ENCODE results near the gene MRPL24.

Gene MRPL24

DNA sequence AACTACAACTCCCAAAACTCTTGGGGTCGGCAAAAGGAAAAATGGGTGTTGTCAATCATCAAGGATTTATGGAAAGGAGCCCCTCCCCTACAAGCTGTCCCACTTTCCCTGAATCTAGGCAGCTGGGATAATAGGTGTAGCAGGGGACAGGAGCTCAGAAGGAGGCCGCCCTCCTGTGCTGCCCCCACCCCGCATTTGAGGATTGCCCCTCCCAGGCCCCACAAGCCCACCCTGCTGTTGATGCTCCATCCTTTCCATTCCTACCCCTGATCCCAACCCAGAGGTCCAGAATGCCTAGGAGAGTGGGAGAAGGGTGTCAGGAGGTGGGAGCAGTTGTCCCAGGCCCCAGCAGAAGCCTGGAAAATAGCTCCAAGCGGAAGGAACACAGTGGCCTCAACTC lies 1.9 kb upstream of the MRPL24 start:
- no peak for DNase-seq

DNA sequence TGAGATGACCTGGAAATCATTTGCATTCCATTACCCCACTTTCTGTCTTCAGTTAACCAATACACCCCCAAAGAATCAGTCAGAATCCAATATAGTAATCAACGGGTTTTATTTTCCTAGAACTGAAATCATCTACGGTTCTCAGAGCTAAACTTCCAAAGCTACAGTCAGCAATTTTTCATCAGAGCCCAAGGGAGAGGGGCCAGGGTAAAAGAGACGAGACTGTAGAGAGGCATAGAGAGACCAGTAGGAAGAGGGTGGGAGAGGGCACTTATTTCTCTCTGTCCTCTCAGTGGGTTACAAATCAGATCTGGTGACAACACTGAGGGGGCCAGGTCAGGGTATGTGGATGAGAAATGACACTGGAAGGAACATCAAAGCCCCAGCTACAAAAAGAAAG lies 1.1 kb upstream of the MRPL24 start:
- no peak for DNase-seq

DNA sequence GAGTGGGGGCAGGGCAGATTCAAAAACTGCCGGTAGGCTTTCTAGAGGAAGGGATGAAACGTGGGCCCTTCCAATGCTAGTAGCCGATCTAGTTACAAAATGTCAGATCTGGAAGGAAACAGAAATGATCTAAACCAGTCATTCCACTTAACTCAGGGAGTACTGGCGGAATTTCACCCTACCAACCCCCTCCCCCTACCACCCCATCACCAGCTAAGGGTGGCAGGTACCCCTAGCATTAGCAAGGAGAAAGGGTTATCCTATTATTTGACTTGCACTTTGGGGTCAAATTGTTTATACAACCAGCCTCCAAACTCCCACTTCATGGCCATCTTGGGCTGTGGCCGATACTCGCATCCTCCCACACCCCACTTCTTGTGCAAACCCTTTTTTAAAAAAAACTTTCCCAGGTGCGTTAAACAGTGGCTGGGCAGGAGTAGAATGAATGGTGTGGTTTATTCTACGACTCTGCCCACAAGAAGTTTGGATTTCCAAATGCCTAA lies 644 bp upstream of the MRPL24 start:
- no peak for DNase-seq

DNA sequence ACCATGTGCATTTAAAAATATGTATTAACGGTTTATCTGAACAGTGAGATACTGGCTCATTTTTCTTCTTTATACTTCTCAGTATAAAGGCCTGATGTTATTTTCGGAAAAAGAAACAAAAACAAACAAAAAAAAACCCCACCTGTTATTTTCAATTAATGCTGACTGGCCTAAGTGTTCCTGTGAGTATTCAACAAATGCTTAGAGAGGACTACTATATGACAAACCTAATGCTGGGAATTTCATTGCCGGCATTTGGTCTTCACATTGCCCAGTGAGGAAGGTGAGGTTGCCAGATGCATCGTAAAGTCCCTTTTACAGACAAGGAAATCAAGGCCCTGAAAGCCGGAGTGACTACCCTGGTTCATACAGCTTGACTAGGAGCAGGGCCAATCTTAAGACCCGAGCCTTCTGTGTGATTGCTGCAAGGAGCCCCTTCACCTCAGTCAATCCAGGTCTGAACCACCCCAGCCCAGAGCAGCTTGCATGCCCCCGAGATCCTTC lies 599 bp downstream of the MRPL24 start:
- no peak for DNase-seq

DNA sequence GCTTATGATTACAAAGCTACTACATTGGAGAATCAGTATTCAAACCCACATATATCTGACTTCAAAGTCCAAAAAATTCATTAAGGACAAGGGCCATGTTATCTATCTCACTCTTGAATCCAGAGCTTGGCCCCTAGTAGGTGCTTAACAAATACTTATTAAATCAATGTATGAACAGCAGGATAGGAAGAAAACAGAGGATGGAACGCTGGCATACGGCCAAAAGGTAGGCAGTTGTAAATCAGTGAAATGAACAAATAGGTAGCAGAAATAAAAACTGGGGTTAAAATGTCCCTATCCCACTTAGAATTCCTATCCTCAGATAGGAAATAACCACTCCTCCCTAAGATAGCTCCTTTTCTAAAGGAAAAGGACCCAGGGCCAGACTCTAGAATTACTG lies 2.0 kb downstream of the MRPL24 start:
- no peak for DNase-seq

DNA sequence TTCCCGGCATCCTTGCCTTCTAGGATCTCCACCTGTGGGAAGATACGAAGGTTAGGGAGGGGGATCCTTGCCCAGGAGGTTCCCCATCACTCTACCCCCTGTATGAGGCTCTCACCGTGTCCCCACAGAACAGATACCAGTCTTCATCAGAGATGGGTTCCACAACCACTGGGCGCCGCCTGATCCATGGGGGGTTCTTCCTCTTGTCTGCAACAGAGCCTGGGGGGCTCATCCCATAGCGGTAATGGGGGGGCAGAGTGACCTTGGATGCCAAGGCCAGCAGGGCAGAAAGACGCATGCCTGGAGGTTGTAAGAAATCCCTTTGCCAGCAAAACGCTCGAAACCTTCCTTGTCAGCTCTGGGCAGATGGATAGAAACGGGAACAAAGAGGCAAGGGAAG lies 2.5 kb downstream of the MRPL24 start:
- no peak for DNase-seq

DNA sequence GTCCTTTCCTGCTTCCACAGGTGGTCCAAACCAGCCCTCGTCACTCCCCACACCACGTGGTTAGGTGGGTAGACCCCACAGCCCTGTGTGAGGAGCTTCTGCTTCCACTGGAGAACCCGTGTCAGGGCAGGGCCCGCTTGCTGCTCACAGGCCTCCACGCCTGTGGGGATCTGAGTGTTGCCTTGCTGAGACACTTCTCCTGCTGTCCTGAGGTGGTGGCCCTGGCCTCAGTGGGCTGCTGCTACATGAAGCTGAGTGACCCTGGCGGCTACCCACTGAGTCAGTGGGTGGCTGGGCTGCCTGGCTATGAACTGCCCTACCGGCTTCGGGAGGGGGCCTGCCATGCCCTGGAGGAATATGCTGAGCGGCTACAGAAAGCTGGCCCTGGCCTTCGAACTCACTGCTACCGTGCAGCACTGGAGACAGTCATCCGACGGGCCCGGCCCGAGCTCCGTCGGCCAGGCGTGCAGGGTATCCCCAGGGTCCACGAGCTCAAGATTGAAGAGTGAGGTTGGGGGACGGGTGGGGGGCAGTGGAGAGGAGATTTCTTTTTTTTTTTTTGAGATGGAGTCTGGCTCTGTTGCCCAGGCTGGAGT lies 6.8 kb downstream of the MRPL24 start:
- DNase-seq, result no peak

DNA sequence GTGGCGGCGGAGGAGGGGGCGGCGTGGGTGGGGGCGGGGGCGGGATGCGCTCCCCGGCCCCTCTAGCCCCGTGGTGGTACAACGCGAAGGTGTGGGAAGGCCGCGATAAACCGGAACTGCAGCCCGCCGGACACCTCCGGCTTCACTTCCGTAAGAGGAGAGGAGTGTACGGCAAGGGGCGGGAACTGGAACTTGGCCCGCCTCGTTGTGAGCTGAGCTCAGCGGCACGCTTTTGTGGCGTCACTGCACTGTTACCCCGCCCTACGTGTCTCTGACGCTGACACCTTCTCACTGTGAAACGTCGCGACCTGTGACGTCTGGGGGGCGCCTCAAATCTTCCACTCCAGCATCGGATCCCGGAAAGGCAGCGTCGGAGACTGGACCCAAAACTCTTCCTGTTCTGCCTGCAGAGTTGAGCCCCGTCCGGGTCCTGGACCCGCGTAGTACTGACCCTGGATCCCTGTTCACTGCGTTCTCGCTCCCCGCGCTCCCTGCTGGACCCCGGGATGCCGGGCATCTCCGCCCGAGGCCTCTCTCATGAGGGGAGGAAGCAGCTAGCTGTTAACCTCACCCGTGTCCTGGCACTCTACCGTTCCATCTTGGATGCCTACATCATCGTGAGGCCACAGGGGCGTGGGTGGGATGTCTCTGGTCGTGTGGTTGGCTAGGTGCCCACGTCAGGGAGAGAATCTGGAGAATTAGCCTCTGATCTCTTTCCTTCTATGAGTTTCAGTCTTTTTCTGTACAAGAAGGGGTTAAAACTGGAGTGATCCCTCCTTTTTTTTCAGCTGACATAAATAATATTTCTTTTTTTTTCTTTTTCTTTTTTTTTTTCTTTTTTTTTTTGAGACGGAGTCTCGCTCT lies 12.1 kb downstream of the MRPL24 start, which contains the start of gene ISG20L2:
Gene ISG20L2, minus strand, starts transcription at position 168 of the 864 bp plus-strand sequence. CDS start 1,114 bp downstream, outside the sequence.
- peak; percentile 91 for DNase-seq

DNA sequence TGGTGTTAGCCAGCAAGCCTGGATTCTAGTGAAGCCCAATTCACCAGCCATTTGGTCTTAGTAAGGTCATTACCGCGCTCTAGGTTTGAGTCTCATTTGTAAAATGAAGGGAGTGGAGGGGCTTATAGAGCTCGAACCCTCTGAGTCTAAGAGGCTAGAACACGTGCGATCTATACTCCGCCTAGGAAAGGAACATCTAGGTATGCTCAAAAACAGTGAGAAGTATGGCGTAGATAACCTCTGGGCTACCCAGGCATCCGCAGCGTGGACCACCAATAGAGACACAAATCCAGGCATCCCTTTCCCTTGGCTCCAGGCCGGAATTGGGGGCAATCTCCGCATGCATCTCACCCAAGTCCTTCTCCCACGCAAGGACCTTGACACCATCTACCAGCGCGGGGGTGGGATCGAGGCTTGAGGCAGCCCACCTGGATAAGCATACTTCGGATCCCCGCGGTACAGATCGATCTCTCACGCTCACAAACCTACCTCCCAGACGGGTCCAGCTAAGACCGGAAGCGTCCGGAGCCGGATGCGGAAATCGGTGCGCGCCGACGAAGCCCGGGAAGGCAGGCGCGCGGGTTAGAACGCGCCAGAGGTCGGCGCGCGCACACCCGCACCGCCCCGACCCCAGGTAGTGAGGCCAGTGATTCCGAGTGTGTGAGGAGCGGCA lies 12.8 kb downstream of the MRPL24 start, which contains the start of gene METTL25B:
Gene METTL25B, plus strand, starts transcription at position 544 of the 673 bp plus-strand sequence. CDS start 636 bp downstream, outside the sequence.
- DNase-seq, result peak; percentile 72

DNA sequence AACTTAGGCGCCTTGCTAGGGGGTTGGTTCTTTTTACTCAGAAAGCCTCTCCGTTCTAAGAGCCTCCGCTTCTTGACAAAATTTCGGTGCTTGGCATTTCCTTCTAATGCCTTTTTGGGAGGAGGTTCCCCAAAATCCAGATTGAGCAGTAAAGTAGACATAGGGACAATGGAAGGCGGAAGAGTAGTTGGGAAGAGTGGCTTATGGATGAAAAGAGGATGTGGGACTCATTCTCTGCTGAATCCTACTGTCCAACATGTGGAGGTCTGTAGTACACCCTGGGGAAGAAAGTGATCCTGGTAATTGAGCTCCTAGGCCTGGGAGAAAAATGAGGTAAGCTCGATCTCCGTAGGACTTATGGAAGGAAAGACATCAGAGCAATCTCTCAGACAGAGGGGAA lies 13.4 kb downstream of the MRPL24 start:
- DNase-seq, result no peak

DNA sequence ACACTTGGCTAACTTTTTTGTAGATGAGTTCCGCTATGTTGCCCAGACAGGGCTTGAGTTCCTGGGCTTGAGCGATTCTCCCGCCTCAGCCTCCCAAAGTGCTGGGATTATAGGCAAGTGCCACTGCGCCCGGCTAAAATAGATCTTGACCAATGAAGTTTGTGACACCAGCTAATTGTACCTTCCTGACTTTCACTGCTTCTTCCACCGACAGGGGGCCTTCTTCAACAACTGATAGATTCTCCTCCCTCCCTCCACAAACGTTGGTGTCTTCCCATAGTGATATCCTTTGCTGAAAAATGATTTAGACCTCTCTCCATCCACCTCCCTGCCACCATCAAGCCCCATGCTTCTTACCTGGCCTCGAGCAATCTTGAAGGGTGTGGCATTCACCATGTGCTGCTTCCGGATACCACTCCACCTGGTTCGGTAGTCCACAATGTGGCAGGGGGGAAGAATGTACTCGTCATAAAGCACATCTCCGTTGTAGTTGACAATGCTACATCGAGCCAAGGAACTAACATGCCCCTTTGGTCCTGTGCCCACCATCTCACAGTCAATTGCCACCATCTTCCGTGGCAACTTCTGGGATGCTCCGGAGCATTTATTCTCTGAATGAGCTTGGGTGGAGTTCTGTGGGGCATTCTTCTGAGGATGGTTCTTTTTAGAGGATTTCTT lies 14.2 kb downstream of the MRPL24 start:
- DNase-seq, result no peak

DNA sequence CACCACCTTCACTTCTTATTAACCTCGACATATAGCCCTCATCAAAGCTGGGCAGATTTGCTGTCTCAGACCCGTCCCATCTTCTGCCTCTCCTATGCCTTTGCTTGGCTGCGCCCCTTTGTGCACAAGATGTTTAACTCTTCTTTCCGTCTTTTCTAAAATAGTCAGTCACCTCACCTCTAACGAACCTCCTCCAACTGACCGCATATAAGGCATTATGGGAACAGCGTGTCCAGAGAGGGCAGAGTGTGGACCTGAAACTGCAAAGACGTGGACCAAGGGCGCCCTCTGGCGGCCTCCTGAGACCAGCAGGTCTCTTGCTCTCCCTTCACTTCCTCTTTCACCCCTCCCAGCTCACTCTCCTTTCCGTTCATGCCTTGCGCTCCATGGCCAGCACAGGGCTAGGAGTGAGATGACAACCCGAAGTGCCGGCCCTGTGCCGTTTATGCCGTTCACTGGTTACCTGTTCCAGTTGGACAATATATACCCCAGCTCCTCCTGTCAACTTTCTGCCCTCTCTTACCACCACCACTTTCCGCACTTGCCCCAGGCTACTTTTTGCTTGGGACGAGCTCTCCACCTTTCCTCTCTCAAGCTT lies 15.1 kb downstream of the MRPL24 start:
- DNase-seq, result peak; percentile 39

DNA sequence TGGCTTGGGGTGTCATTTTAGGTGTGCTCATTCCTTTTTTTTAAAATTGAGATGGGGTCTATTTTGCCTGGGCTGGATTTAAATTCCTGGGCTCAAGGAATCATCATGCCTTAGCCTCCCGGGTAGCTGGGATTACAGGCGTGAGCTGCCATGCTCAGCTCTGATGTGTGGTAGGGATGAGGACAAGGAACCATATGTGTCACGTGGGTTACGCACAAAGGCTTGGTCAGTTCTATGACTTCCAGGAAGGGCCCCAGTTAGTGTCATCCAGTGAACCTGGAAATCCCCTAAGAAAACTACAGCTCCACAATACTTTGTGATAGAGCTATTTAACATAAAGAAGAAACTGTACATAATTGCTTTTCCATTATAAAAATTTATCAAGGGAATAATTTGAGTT lies 19.4 kb downstream of the MRPL24 start:
- DNase-seq, result no peak

DNA sequence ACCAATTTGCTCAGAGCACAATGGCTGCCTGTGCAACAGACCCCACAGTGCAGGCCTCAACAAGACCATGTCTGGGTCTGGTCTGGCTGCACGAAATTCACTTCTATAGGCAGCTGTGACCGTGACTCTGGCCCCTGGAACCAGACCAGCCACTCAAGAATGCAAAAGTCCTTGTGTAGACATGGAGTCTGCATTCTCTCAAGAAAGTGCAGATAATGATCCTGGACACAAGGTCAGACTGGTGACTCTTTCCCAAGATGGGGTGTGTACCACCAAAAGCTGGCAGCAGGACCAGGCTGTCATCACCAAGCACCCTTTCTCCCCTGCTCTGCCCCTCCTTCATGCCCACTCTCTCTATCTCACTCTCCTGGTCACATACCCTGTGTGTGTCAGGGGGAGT lies 19.8 kb downstream of the MRPL24 start:
- DNase-seq, result no peak

DNA sequence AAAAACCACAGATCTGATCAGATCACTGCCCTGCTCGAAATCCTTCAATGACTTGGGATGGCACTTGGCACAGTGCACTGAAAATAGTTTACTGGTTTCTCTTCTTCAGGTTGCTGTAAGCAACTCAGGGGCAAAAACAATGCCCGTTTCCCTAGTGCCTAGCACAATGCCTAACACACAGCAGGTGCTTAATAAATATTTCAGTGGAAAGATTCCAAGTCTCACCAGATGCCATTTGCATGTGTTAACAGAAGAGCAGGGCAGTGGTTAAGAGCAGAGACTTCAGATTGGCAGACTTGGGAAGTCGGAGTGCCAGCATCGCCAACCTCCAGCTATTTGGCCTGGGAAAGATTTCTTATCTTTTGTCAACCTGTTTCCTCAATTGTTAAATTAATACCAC lies 23.5 kb downstream of the MRPL24 start:
- DNase-seq, result no peak

DNA sequence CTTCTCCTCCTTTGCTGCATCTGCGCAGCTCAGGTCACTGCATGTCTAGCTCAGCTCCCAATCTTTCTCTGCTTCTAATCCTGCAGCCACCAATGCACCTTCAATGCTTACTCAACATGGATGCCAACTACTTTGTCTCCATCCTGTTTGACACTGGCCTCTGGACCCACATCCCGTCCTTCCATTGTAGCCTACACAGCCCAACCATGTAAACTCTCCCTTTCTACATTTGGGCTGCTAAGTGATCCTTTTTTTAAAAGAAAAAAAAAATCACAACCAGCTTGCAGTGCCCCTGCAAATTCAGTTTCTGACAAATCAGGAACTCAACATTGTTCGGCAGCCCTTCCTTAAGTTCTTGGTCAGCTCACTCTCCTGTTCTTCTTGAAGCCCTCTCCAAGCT lies 26.1 kb downstream of the MRPL24 start:
- DNase-seq, result no peak

DNA sequence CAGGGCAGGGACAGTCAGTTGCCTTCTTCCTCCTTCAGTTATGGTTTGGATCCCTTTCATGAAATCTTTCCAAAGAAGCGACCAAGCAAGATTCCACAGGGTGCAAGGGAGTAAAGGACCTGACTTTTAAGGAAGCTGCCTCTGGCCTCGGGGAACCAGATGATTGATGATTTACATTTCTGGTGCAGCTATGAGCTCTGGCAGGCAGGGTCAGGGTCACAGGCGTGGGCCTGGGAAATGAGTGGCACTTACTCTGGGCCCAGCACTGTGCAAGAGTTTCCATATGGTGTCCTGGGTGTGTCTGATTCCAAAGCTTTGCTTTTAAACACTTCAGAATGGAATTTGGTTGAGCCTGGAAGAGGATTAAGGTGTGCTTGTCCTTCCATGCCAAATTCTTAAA lies 28.3 kb downstream of the MRPL24 start:
- DNase-seq, result no peak

DNA sequence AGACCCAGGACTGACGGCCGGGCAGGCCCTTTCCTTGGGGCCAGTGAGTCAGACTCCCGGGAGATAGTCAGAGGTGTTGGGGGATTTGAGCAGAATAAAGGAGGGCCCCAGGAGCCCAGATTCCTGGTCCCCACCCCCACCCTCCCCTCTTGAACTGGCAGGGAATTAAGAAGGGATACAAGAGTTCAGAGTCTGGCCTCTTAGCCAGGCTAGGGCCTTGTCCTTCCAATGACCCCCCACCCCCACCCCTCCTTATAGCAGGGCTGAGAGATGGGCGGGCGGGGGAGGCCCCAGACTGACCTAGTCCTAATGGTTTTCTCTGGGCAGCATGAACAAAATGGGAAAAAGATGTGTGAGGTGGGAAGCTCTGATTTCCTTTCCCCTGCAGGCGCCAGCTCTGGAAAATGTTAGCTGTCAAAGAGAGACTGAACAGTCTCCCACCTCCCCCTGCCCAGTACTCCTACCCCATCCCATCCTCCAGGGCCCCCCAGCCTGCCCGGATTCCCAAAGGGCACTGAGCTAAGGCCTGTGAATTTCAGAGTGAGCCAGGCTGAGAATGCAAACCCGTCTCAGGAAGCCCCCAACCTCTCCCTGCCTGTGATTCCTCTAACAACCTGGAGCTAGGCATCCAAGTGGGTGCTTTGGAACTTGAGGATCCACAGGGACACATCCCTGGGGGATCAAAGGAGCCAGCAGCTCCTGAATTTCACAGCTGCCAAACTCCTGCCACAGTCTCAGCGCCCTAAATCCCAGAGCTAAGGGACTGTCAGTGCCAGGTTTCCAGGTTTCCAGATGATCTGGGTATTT lies 29.7 kb downstream of the MRPL24 start:
- no peak for DNase-seq

DNA sequence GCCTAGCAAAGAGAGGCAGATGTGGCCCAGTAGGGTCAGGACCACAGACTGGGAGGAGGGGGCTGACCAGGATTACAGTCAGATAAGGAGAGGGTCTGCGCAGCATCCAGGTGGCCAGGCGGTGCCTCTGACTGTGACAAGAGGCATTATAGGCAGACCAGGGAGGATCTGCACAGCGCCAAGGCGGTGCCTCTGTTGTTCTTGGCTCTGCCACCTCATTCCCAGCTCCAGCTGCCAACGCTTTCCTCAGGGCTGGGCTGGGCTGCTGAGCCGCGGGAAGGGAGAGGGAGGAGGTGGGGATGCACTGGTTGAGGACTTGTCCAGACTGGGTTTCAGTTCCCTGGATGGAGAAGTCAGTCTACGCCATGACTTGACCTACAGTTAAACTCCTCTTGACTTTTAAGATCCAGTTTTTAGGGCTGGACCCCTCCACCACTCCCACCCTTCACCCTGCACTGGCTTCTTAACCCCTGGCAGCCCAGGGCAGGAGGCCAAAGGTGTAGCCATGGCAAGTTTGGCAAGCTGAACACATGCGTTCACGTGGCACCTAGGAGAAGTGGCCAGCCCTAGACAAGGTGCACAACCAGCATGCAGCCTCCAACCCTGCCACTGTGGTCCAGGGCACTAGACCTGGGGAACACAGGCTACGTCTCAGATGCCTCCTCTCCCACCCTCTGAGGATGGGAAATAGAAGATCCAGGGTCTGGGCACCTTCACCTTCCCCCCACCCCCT lies 31.0 kb downstream of the MRPL24 start:
- DNase-seq, result no peak

DNA sequence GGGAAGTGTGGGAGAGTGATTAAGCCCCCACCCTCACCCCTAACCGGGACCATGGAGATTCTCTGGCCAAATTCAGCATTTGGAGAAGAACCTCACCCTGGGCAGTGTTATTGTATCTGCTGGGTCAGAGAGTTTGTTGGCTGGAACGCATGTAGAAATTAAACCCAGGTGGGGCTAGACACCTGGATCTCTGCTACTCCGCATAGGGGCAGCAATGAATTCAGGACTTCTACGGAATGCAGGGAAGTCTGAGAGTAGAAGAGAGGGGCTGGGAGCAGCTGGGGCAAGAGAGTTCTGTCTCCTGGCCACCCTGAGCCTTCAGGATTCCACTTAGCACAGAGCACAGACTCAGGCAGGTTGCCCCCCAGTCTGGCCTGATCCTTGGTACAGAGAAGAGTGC lies 31.9 kb downstream of the MRPL24 start:
- no peak for DNase-seq

DNA sequence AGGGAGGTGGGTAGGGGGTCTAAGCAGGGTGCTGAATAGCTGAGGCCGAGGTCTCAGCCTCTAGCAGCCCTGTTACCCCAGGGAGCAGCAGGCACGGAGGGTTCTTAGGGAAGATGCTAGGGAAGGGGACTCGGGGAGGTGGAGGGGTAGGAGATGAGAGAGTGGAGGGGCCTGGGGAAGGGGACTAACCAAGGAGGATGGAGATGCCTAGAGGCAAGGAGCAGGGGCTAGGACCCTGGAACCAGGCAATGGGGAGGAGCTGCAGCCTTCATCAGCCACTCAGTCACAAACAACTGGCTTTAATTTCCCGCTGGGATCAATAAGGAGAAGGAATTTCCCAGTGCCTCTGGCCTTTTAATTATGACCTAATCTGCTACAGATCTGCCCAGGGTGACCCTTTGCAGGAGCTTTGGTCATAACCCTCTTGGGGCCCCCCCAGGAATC lies 32.6 kb downstream of the MRPL24 start:
- DNase-seq, result no peak
